ENCODE results near the gene RNF34. TPM values are rescaled to one million over a fixed set of nuclear protein-coding genes. Genes with fewer than 3 reads are reported as not detected.

RNF34 gene
- total RNA-seq, 4 donors from 2014 or later: 50.4 to 83.4 (median 72.9) TPM

- no peaks in the 10 kb centered on the region for H3K27me3 ChIP-seq
- H3K9me3 ChIP-seq: no peaks in the 10 kb centered on the region
- H3K36me3 ChIP-seq: no peaks in the 10 kb centered on the region
- H3K27ac ChIP-seq: no peak overlapping the region
- no peak for TF ChIP-seq POLR2A (IDR thresholded peaks at IDR 0.05)
- TF ChIP-seq CTCF (IDR thresholded peaks at IDR 0.05): no peak
- H3K4me1 ChIP-seq: peaks cover 0 to 18% (median 5%) of the 10 kb centered on the region in 4 donors
- DNase-seq: no peak
- no peak overlapping the region for H3K4me3 ChIP-seq
Observed at GRCh38 chr12:121454921-121455320, 55.0 kb downstream of the RNF34 start.

- H3K4me1 ChIP-seq: peaks cover 0 to 18% (median 5%) of the 10 kb centered on the region in 4 donors
- no peaks in the 10 kb centered on the region for H3K9me3 ChIP-seq
- no peaks in the 10 kb centered on the region for H3K27me3 ChIP-seq
- H3K4me3 ChIP-seq: no peak overlapping the region
- H3K27ac ChIP-seq: no peak overlapping the region
- H3K36me3 ChIP-seq: no peaks in the 10 kb centered on the region
- DNase-seq: no peak
- TF ChIP-seq CTCF (IDR thresholded peaks at IDR 0.05) (no peak), POLR2A (IDR thresholded peaks at IDR 0.05) (no peak)
Observed at GRCh38 chr12:121455766-121456420, 56.0 kb downstream of the RNF34 start.

- TF ChIP-seq POLR2A (IDR thresholded peaks at IDR 0.05): no peak
- TF ChIP-seq CTCF (IDR thresholded peaks at IDR 0.05): no peak
- H3K27me3 ChIP-seq: no peaks in the 10 kb centered on the region
- DNase-seq: no peak
- no peaks in the 10 kb centered on the region for H3K9me3 ChIP-seq
- no peaks in the 10 kb centered on the region for H3K36me3 ChIP-seq
- no peak overlapping the region for H3K27ac ChIP-seq
- peaks cover 0 to 14% (median 4%) of the 10 kb centered on the region in 4 donors for H3K4me1 ChIP-seq
- H3K4me3 ChIP-seq: no peak overlapping the region
Observed at GRCh38 chr12:121456551-121456950, 56.6 kb downstream of the RNF34 start.

GRCh38 chr12:121461048-121461447 is 61.1 kb downstream of the RNF34 start:
- DNase-seq: no peak
- H3K36me3 ChIP-seq: no peaks in the 10 kb centered on the region
- no peak overlapping the region for H3K27ac ChIP-seq
- H3K27me3 ChIP-seq: no peaks in the 10 kb centered on the region
- no peak for TF ChIP-seq CTCF (IDR thresholded peaks at IDR 0.05)
- TF ChIP-seq POLR2A (IDR thresholded peaks at IDR 0.05): no peak
- H3K4me1 ChIP-seq: peaks cover 0 to 16% (median 5%) of the 10 kb centered on the region in 4 donors
- no peaks in the 10 kb centered on the region for H3K9me3 ChIP-seq
- H3K4me3 ChIP-seq: no peak overlapping the region

- Histone ChIP-seq H3K9me3 (no peaks in the 10 kb centered on the region), H3K27me3 (no peaks in the 10 kb centered on the region), H3K4me1 (peaks cover 0 to 27% (median 5%) of the 10 kb centered on the region in 4 donors), H3K36me3 (no peaks in the 10 kb centered on the region), H3K27ac (no peak overlapping the region), H3K4me3 (no peak overlapping the region)
- DNase-seq: no peak
- TF ChIP-seq POLR2A (IDR thresholded peaks at IDR 0.05) (no peak), CTCF (IDR thresholded peaks at IDR 0.05) (no peak)
Observed at GRCh38 chr12:121464331-121464730, 64.4 kb downstream of the RNF34 start.

Data from Peyer's patch (tissue), 4 donors.